Glutamatergic neuron (in vitro differentiated cells): ENCODE measurements around the gene PRSS56. TPM values are rescaled to one million over a fixed set of nuclear protein-coding genes. Genes with fewer than 3 reads are reported as not detected.

Experiments used
- DNase-seq: peaks from one replicate; pipeline ENCODE4 v3.0.0; 2022
- H3K27ac Mint-ChIP-seq: one replicate; pipeline ENCODE4 v1.8.0; 2020; ENCODE audit warnings: mild to moderate bottlenecking, mixed read lengths, inconsistent platforms; ENCODE audit not compliant: unreplicated experiment
- H3K27me3 Mint-ChIP-seq: one replicate; pipeline ENCODE4 v1.8.0; 2020; ENCODE audit warnings: mild to moderate bottlenecking, moderate library complexity, mixed read lengths, inconsistent platforms; ENCODE audit not compliant: unreplicated experiment
- H3K36me3 Mint-ChIP-seq: one replicate; pipeline ENCODE4 v1.8.0; 2020; ENCODE audit warnings: mild to moderate bottlenecking, mixed read lengths, inconsistent platforms; ENCODE audit not compliant: unreplicated experiment
- H3K4me1 Mint-ChIP-seq: one replicate; pipeline ENCODE4 v1.8.0; 2020; ENCODE audit warnings: mild to moderate bottlenecking, low read depth, mixed read lengths, inconsistent platforms; ENCODE audit not compliant: unreplicated experiment
- H3K4me3 Mint-ChIP-seq: one replicate; pipeline ENCODE4 v1.8.0; 2020; ENCODE audit warnings: mild to moderate bottlenecking, mixed read lengths, inconsistent platforms; ENCODE audit not compliant: unreplicated experiment
- H3K9me3 Mint-ChIP-seq: one replicate; pipeline ENCODE4 v1.8.0; 2020; ENCODE audit warnings: mild to moderate bottlenecking, moderate library complexity, mixed read lengths, inconsistent platforms; ENCODE audit not compliant: unreplicated experiment
- CTCF ChIP-seq: fragments of 200-600 bp; sonication (generic); IDR thresholded peaks from one replicate; pipeline ENCODE4 v1.5.0; 2021; ENCODE audit not compliant: partially characterized antibody, unreplicated experiment
- total RNA-seq: library from RNA; stranded (reverse); fragmentation: NEBNext Ultra II Directional; extraction: Animal tissue kit (Norgen Biotek cat#: 25700); gene quantifications from one replicate; pipeline ENCODE4 v1.2.1, GENCODE V29; 2021; ENCODE audit not compliant: unreplicated experiment

Gene PRSS56
- total RNA-seq, 1 donor from 2014 or later: not detected

- Mint-ChIP-seq H3K36me3 (peaks cover 3% of the 10 kb centered on the region), H3K27ac (no peak overlapping the region), H3K4me1 (peaks cover 3% of the 10 kb centered on the region), H3K4me3 (peak overlapping the region; percentile 57), H3K27me3 (peaks cover 4% of the 10 kb centered on the region), H3K9me3 (no peaks in the 10 kb centered on the region)
- DNase-seq: no peak
- no peak for TF ChIP-seq CTCF
These were observed 13.9 kb downstream of the PRSS56 start for GRCh38 chr2:232533944-232534710.

GRCh38 chr2:232534940-232535651 is 14.9 kb downstream of the PRSS56 start:
- Mint-ChIP-seq H3K4me1 (peaks cover 3% of the 10 kb centered on the region), H3K9me3 (no peaks in the 10 kb centered on the region), H3K36me3 (peaks cover 3% of the 10 kb centered on the region), H3K27me3 (peaks cover 4% of the 10 kb centered on the region), H3K27ac (no peak overlapping the region), H3K4me3 (no peak overlapping the region)
- DNase-seq: peak; percentile 17
- TF ChIP-seq CTCF: no peak

- H3K27ac Mint-ChIP-seq: no peak overlapping the region
- peaks cover 3% of the 10 kb centered on the region for H3K36me3 Mint-ChIP-seq
- H3K4me1 Mint-ChIP-seq: peaks cover 3% of the 10 kb centered on the region
- DNase-seq: no peak
- TF ChIP-seq CTCF: no peak
- H3K27me3 Mint-ChIP-seq: peaks cover 4% of the 10 kb centered on the region
- peaks cover 2% of the 10 kb centered on the region for H3K9me3 Mint-ChIP-seq
- H3K4me3 Mint-ChIP-seq: no peak overlapping the region
These were observed 15.8 kb downstream of the PRSS56 start for GRCh38 chr2:232535761-232536530.

- TF ChIP-seq CTCF: peak; percentile 34
- Mint-ChIP-seq H3K36me3 (peaks cover 3% of the 10 kb centered on the region), H3K4me3 (no peak overlapping the region), H3K4me1 (peaks cover 3% of the 10 kb centered on the region), H3K9me3 (peaks cover 2% of the 10 kb centered on the region), H3K27ac (no peak overlapping the region), H3K27me3 (peaks cover 4% of the 10 kb centered on the region)
- no peak for DNase-seq
These were observed 16.9 kb downstream of the PRSS56 start for GRCh38 chr2:232537079-232537478.
